ENCODE measurements around the gene TMCC3.

The TMCC3 gene

GRCh38 chr12:94592080-94592479 is 58.3 kb downstream of the TMCC3 start:
- no peak for TF ChIP-seq ZFX (IDR thresholded peaks at IDR 0.05; ENCODE audit: borderline replicate concordance)
- TF ChIP-seq, protein P1, sequence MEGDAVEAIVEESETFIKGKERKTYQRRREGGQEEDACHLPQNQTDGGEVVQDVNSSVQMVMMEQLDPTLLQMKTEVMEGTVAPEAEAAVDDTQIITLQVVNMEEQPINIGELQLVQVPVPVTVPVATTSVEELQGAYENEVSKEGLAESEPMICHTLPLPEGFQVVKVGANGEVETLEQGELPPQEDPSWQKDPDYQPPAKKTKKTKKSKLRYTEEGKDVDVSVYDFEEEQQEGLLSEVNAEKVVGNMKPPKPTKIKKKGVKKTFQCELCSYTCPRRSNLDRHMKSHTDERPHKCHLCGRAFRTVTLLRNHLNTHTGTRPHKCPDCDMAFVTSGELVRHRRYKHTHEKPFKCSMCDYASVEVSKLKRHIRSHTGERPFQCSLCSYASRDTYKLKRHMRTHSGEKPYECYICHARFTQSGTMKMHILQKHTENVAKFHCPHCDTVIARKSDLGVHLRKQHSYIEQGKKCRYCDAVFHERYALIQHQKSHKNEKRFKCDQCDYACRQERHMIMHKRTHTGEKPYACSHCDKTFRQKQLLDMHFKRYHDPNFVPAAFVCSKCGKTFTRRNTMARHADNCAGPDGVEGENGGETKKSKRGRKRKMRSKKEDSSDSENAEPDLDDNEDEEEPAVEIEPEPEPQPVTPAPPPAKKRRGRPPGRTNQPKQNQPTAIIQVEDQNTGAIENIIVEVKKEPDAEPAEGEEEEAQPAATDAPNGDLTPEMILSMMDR (IDR thresholded peaks at IDR 0.05): no peak
- H3K27ac ChIP-seq: peak overlapping the region; percentile 64

GRCh38 chr12:94590428-94590827 is 59.9 kb downstream of the TMCC3 start:
- TF ChIP-seq, protein P1 (IDR thresholded peaks at IDR 0.05): no peak
- no peak for TF ChIP-seq ZFX (IDR thresholded peaks at IDR 0.05; ENCODE audit: borderline replicate concordance)
- 0 out of 2 replicates have a peak overlapping the region, but pooled peaks have one; percentile 22 for H3K27ac ChIP-seq

DNA sequence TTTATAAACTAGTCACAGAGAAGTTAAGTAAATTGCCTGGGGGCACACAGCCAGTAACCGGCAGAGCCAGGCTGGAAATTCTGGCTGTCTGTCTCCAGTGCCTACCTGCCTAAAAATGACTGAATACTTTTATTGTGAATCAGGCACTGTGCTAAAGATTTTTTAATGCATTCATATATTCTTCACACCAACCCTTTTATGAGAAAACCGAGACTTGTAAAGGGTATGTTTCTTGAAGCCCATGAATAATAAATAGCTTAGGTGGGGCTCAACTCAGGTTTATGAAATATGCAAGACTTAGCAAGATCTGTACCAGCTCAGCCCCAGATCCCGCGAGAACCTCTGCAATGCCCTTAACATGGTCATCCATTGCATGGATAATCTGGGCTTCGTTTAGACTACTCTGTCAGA is 60.8 kb downstream of the TMCC3 start:
- H3K27ac ChIP-seq: 0 out of 2 replicates have a peak overlapping the region, but pooled peaks have one; percentile 22
- no peak for TF ChIP-seq ZFX (IDR thresholded peaks at IDR 0.05; ENCODE audit: borderline replicate concordance)
- TF ChIP-seq, protein P1 (IDR thresholded peaks at IDR 0.05): no peak

GRCh38 chr12:94588346-94588745 is 62.0 kb downstream of the TMCC3 start:
- H3K27ac ChIP-seq: no peak overlapping the region
- TF ChIP-seq, protein P1 (IDR thresholded peaks at IDR 0.05): no peak
- no peak for TF ChIP-seq ZFX (IDR thresholded peaks at IDR 0.05; ENCODE audit: borderline replicate concordance)

- TF ChIP-seq, protein P1 (IDR thresholded peaks at IDR 0.05): no peak
- no peak for TF ChIP-seq ZFX (IDR thresholded peaks at IDR 0.05; ENCODE audit: borderline replicate concordance)
- H3K27ac ChIP-seq: 0 out of 2 replicates have a peak overlapping the region, but pooled peaks have one; percentile 17
Measured at GRCh38 chr12:94587266-94588241, 62.8 kb downstream of the TMCC3 start.

- TF ChIP-seq, protein P1 (IDR thresholded peaks at IDR 0.05): no peak
- no peak for TF ChIP-seq ZFX (IDR thresholded peaks at IDR 0.05; ENCODE audit: borderline replicate concordance)
- H3K27ac ChIP-seq: peak overlapping the region; percentile 17
Measured at GRCh38 chr12:94586589-94587259, 63.6 kb downstream of the TMCC3 start.

All from 22Rv1 (cell line).